Panc1 (cell line): ENCODE results near the gene SLC29A1. TPM values are rescaled to one million over a fixed set of nuclear protein-coding genes. Genes with fewer than 3 reads are reported as not detected.

ENCODE experiments used
- ATAC-seq: fragments of 200-7000 bp; cut with Tn5 transposase; 2 replicates; pipeline ENCODE4 v1.9.1; 2020; ENCODE audit warnings: mild to moderate bottlenecking, moderate library complexity
- BruUV-seq: library from RNA; stranded (reverse); fragments of 400-500 nt; replicated peaks from 2 replicates; lab custom pipeline; 2021; lab: Mats Ljungman, UMichigan
- CTCF ChIA-PET: fragments of 300-600 bp; sonication (Branson Sonifier 250); formaldehyde crosslinking; loops from one replicate; lab custom pipeline; 2022; ENCODE audit warnings: antibody characterized with exemption; lab: Charles Lee
- POLR2A ChIA-PET: fragments of 300-600 bp; sonication (Branson Sonifier 250); formaldehyde crosslinking; loops from one replicate; lab custom pipeline; 2022; ENCODE audit warnings: antibody characterized with exemption; lab: Charles Lee
- DNase-seq: peaks from one replicate; pipeline ENCODE4 v3.0.0-alpha.2; 2010; ENCODE audit warnings: low read depth, low spot score
- H3K27ac ChIP-seq: 2 replicates; pipeline ENCODE4 v1.5.1; 2011; ENCODE audit warnings: mild to moderate bottlenecking, low read length, inconsistent platforms
- H3K27me3 ChIP-seq: fragments of 200-500 bp; sonication (Bioruptor generic); 2 replicates; pipeline ENCODE4 v1.6.0; 2014; ENCODE audit warnings: low read length, inconsistent platforms; ENCODE audit not compliant: control insufficient read depth, insufficient read depth
- H3K36me3 ChIP-seq: fragments of 200-500 bp; sonication (Bioruptor generic); 2 replicates; pipeline ENCODE4 v1.5.1; 2014; ENCODE audit warnings: inconsistent platforms, mild to moderate bottlenecking, low read length, moderate library complexity; ENCODE audit not compliant: control insufficient read depth, insufficient read depth
- H3K4me1 ChIP-seq: 2 replicates; pipeline ENCODE4 v1.5.1; 2011; ENCODE audit warnings: inconsistent platforms, mild to moderate bottlenecking, low read length, moderate library complexity; ENCODE audit not compliant: control insufficient read depth, insufficient read depth
- H3K4me3 ChIP-seq, 2 experiments: 2 replicates each; pipeline ENCODE4 v1.5.1; 2011 to 2012; ENCODE audit warnings: low read depth in 2 of 2, low read length in 2 of 2, mild to moderate bottlenecking in 2 of 2, inconsistent platforms in 1 of 2, moderate library complexity in 1 of 2
- H3K9me3 ChIP-seq: fragments of 200-500 bp; sonication (Bioruptor generic); 2 replicates; pipeline ENCODE4 v1.5.1; 2014; ENCODE audit warnings: low read depth, mild to moderate bottlenecking, inconsistent platforms, low read length, moderate library complexity; ENCODE audit not compliant: control insufficient read depth, insufficient read depth
- CTCF ChIP-seq: fragments of 450-650 bp; IDR thresholded peaks from 2 replicates; pipeline ENCODE4 v1.5.1; 2017; ENCODE audit warnings: mild to moderate bottlenecking
- POLR2AphosphoS5 ChIP-seq: IDR thresholded peaks from 2 replicates; pipeline ENCODE4 v1.6.1; 2012; ENCODE audit warnings: mild to moderate bottlenecking, low read depth, low read length, moderate library complexity
- REST ChIP-seq, 2 experiments: IDR thresholded peaks; 2 replicates each; pipeline ENCODE4 v1.6.1; 2011 to 2012; ENCODE audit warnings: low read depth in 2 of 2, control low read depth in 1 of 2, low read length in 1 of 2, mild to moderate bottlenecking in 1 of 2, moderate library complexity in 1 of 2; ENCODE audit not compliant: insufficient read depth in 1 of 2
- SIN3A ChIP-seq: IDR thresholded peaks from 2 replicates; pipeline ENCODE4 v1.6.1; 2012; ENCODE audit warnings: low read depth, mild to moderate bottlenecking, low read length, moderate library complexity, borderline replicate concordance; ENCODE audit not compliant: insufficient read depth
- TCF7L2 ChIP-seq: IDR thresholded peaks from 2 replicates; pipeline ENCODE4 v1.6.1; 2011; ENCODE audit warnings: mild to moderate bottlenecking, low read depth, low read length, inconsistent platforms
- in situ Hi-C: cut with HindIII; loops from 2 replicates; pipeline ENCODE4 v1.10.0; 2016; ENCODE audit warnings: low sequenced_read_pairs, low pct_unique_long_range_greater_than_20kb
- intact Hi-C: fragments of 100-400 bp; cut with micrococcal nuclease; formaldehyde crosslinking; loops from one replicate; pipeline ENCODE4 v1.10.0; 2022; ENCODE audit not compliant: unreplicated experiment
- total RNA-seq: library from RNA; stranded (reverse); gene quantifications from one replicate; pipeline ENCODE4 v1.2.1, GENCODE V29; 2021; ENCODE audit not compliant: unreplicated experiment

Gene SLC29A1
- total RNA-seq, 1 experiment from 2014 or later: 263 TPM

GRCh38 chr6:44178424-44179071 is 44.8 kb upstream of the SLC29A1 start:
- ATAC-seq (peak; percentile 52), DNase-seq (no peak)
- peak overlapping the region; percentile 90 for H3K27ac ChIP-seq
- POLR2A ChIA-PET: interaction anchor here (0.7 to 1.0 kb wide), 2 partner anchors 18 to 1032 kb away, joined by 7 to 9 read pairs; no protein-coding TSS in a partner anchor
- no peak for TF ChIP-seq CTCF
- no peak for TF ChIP-seq POLR2AphosphoS5
- no peak for TF ChIP-seq TCF7L2
- TF ChIP-seq REST (IDR thresholded peaks at IDR 0.05; ENCODE audit: insufficient read depth in 1 of 2, low read depth in 2 of 2, low read length in 1 of 2): no peak
- TF ChIP-seq SIN3A: no peak
- no peaks in the 10 kb centered on the region for H3K36me3 ChIP-seq
- H3K27me3 ChIP-seq: no peaks in the 10 kb centered on the region
- no peaks in the 10 kb centered on the region for H3K9me3 ChIP-seq
- intact Hi-C loops (loop anchor here (5.0 kb wide), 1 partner anchor 44 kb away; the partner anchor contains the start of gene SLC29A1), in situ Hi-C loops (no loop called here)
- no peak overlapping the region; a peak in 1 of 4 replicates for H3K4me3 ChIP-seq
- CTCF ChIA-PET: interaction anchor here (0.6 to 0.7 kb wide), 3 partner anchors 11 to 43 kb away, joined by 3 to 10 read pairs (median 4); no protein-coding TSS in a partner anchor
- BruUV-seq: no TSS peak
- H3K4me1 ChIP-seq: peaks cover 44% of the 10 kb centered on the region

GRCh38 chr6:44179072-44179536 is 44.3 kb upstream of the SLC29A1 start:
- ATAC-seq (peak; percentile 75), DNase-seq (peak; percentile 43)
- ChIA-PET CTCF (interaction anchor here (0.6 to 0.7 kb wide), 4 partner anchors 11 to 43 kb away, joined by 3 to 10 read pairs (median 4); no protein-coding TSS in a partner anchor), POLR2A (interaction anchor here (0.6 to 1.0 kb wide), 3 partner anchors 19 to 1033 kb away, joined by 7 to 9 read pairs (median 7); no protein-coding TSS in a partner anchor)
- Histone ChIP-seq H3K27me3 (no peaks in the 10 kb centered on the region), H3K4me3 (no peak overlapping the region; a peak in 1 of 4 replicates), H3K27ac (peak overlapping the region; percentile 90), H3K9me3 (no peaks in the 10 kb centered on the region), H3K4me1 (peaks cover 44% of the 10 kb centered on the region), H3K36me3 (no peaks in the 10 kb centered on the region)
- BruUV-seq: no TSS peak
- no peak for TF ChIP-seq TCF7L2
- TF ChIP-seq CTCF: no peak
- TF ChIP-seq POLR2AphosphoS5: no peak
- no peak for TF ChIP-seq SIN3A
- no peak for TF ChIP-seq REST (IDR thresholded peaks at IDR 0.05; ENCODE audit: insufficient read depth in 1 of 2, low read depth in 2 of 2, low read length in 1 of 2)
- intact Hi-C loops (loop anchor here (5.0 kb wide), 1 partner anchor 43 kb away; the partner anchor contains the start of gene SLC29A1), in situ Hi-C loops (no loop called here)
